GM12878 (cell line): ENCODE results near the gene KRTAP12-4.

ENCODE experiments used
- CEBPB ChIP-seq, 2 experiments: fragments of 150-350 bp in 1 of 2; IDR thresholded peaks; 2 replicates each; pipeline ENCODE4 v1.6.1; 2012 to 2014; ENCODE audit warnings: low read depth in 2 of 2, low read length in 2 of 2, borderline replicate concordance in 1 of 2, inconsistent platforms in 1 of 2
- CTCF ChIP-seq, 3 experiments: IDR thresholded peaks in 2 of 3; conservative IDR thresholded peaks in 1 of 3; 2 replicates each; pipeline ENCODE4 v1.5.1; 2011; ENCODE audit warnings: low read depth in 3 of 3, low read length in 3 of 3, mild to moderate bottlenecking in 3 of 3, control low read depth in 2 of 3, moderate library complexity in 2 of 3, inconsistent platforms in 1 of 3, mixed read lengths in 1 of 3; ENCODE audit not compliant: control insufficient read depth in 2 of 3, insufficient read depth in 1 of 3; ENCODE audit errors: extremely low read depth in 1 of 3
- MXI1 ChIP-seq: fragments of 150-350 bp; IDR thresholded peaks from 2 replicates; pipeline ENCODE4 v1.6.1; 2011; ENCODE audit warnings: low read depth, mild to moderate bottlenecking, inconsistent platforms, low read length, improper control_type of control experiment
- NR2C2 ChIP-seq: IDR thresholded peaks from 2 replicates; pipeline ENCODE4 v1.6.1; 2011; ENCODE audit warnings: borderline replicate concordance, low read depth; ENCODE audit not compliant: control insufficient read depth, insufficient read length
- POLR2AphosphoS5 ChIP-seq: IDR thresholded peaks from 2 replicates; pipeline ENCODE4 v1.6.1; 2011; ENCODE audit warnings: mild to moderate bottlenecking, low read length, inconsistent platforms
- TCF12 ChIP-seq: IDR thresholded peaks from 2 replicates; pipeline ENCODE4 v1.6.1; 2011; ENCODE audit warnings: low read depth, mild to moderate bottlenecking, low read length

GRCh38 chr21:44619886-44620285 is 34.6 kb downstream of the KRTAP12-4 start:
- TF ChIP-seq NR2C2 (no peak), TCF12 (no peak), MXI1 (no peak), CTCF (IDR thresholded peaks at IDR 0.05 in 2 of 3, conservative IDR thresholded peaks at IDR 0.05 in 1 of 3; ENCODE audit: control insufficient read depth in 2 of 3, extremely low read depth in 1 of 3, insufficient read depth in 1 of 3, low read depth in 3 of 3, low read length in 3 of 3) (no peak), CEBPB (IDR thresholded peaks at IDR 0.05; ENCODE audit: borderline replicate concordance in 1 of 2, low read depth in 2 of 2, low read length in 2 of 2) (no peak), POLR2AphosphoS5 (no peak)
